Prostate gland (tissue), 2 donors: ENCODE data around the gene ITPKB.

ENCODE experiments used
- POLR2A ChIP-seq: fragments of 450-650 bp; IDR thresholded peaks from one replicate; pipeline ENCODE4 v1.6.1; 2016; ENCODE audit warnings: antibody characterized with exemption, mild to moderate bottlenecking
- POLR2AphosphoS5 ChIP-seq: sonication (generic); formaldehyde crosslinking; IDR thresholded peaks from one replicate; pipeline ENCODE4 v1.6.1; 2017; ENCODE audit warnings: antibody characterized with exemption
- TF ChIP-seq, protein P1 (sequence below), 4 experiments: fragments of 200-600 bp in 2 of 4; fragments of 450-650 bp in 2 of 4; sonication (generic) in 2 of 4; IDR thresholded peaks; 1 replicate in 3 of 4; 2 replicates in 1 of 4; pipeline ENCODE4 v1.5.1; 2016 to 2019; ENCODE audit warnings: antibody characterized with exemption in 4 of 4, mild to moderate bottlenecking in 2 of 4, moderate library complexity in 2 of 4

DNA sequence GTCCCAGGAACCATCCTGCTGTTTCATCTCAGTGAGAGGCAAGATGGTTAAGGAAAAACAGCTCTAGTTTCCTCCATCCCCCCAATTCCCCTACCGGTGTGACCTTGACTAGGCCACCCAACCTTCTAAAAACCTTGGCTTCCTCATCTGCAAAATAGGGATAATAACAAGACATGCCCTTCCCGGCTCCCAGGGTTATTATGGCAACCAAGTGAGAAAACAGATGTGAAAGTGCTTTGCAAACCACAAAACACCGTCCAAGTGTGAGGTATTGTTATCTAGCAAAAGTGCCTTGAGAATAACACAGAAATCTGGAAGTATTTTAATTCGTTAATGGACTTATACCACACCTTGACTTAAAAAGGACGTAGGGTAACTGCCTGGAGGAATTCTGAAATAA is 62.7 kb downstream of the ITPKB start:
- no peak for TF ChIP-seq POLR2AphosphoS5
- TF ChIP-seq, protein P1, sequence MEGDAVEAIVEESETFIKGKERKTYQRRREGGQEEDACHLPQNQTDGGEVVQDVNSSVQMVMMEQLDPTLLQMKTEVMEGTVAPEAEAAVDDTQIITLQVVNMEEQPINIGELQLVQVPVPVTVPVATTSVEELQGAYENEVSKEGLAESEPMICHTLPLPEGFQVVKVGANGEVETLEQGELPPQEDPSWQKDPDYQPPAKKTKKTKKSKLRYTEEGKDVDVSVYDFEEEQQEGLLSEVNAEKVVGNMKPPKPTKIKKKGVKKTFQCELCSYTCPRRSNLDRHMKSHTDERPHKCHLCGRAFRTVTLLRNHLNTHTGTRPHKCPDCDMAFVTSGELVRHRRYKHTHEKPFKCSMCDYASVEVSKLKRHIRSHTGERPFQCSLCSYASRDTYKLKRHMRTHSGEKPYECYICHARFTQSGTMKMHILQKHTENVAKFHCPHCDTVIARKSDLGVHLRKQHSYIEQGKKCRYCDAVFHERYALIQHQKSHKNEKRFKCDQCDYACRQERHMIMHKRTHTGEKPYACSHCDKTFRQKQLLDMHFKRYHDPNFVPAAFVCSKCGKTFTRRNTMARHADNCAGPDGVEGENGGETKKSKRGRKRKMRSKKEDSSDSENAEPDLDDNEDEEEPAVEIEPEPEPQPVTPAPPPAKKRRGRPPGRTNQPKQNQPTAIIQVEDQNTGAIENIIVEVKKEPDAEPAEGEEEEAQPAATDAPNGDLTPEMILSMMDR (IDR thresholded peaks at IDR 0.05), result no peak
- TF ChIP-seq POLR2A, result no peak
